ENCODE data around the gene URB1. TPM values are rescaled to one million over a fixed set of nuclear protein-coding genes. Genes with fewer than 3 reads are reported as not detected.
A peak's percentile ranks its signal among the peaks of the same experiment; 100 is the strongest.

The URB1 gene
- total RNA-seq, 4 donors from 2014 or later = 6.4 to 8.7 (median 7.3) TPM

DNA sequence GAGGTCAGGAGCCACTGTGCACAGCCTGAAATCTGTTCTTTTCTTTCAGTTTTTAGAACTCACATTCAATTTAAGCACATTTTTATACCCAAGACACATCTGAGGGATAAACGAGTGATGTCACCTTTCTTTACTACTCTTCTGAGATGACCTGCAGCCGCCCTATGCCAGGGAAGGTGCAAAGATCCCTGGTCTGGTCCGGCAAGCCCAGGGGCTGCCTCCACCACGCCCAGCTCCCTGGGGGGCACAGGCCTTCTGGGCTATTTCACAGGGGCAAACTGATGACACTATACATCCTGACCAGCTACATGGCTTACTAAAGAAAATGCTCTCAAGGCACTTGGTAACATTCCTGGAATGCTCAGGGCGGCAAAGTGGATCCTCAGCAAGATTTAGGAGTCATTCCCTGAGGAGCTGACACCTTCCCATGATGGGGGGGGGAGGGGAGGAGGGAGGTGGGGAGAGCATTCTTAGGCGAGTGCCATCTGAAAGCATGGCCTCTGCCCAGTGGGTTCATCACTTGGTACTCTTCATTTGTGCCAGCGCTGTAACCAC is 82.8 kb downstream of the URB1 start:
- no peak for DNase-seq
- WGBS, 2 donors (ENCODE audit: low coverage in 1 of 2) = 89 to 100% methylated on average over 1 to 7 of the region's 7 CpGs
- no peak overlapping the region for H3K4me3 ChIP-seq
- intact Hi-C loops (cut with DNase I; ENCODE audit: low total_unique reads) = no loop called here
- peaks cover 0 to 6% (median 0%) of the 10 kb centered on the region in 4 donors for H3K36me3 ChIP-seq
- in situ Hi-C loops (cut with MboI; ENCODE audit: low pct_ligation_motif_present in 1 of 4, low pct_unique_long_range_greater_than_20kb in 1 of 4, low sequenced_read_pairs in 3 of 4) = no loop called here
- no peak overlapping the region for H3K27ac ChIP-seq
- H3K27me3 ChIP-seq = no peaks in the 10 kb centered on the region
- no peaks in the 10 kb centered on the region for H3K9me3 ChIP-seq
- TF ChIP-seq EP300 (IDR thresholded peaks at IDR 0.05; ENCODE audit: low read depth) (no peak), POLR2A (IDR thresholded peaks at IDR 0.05) (no peak), POLR2AphosphoS5 (IDR thresholded peaks at IDR 0.05) (no peak)
- TF ChIP-seq, protein P1, sequence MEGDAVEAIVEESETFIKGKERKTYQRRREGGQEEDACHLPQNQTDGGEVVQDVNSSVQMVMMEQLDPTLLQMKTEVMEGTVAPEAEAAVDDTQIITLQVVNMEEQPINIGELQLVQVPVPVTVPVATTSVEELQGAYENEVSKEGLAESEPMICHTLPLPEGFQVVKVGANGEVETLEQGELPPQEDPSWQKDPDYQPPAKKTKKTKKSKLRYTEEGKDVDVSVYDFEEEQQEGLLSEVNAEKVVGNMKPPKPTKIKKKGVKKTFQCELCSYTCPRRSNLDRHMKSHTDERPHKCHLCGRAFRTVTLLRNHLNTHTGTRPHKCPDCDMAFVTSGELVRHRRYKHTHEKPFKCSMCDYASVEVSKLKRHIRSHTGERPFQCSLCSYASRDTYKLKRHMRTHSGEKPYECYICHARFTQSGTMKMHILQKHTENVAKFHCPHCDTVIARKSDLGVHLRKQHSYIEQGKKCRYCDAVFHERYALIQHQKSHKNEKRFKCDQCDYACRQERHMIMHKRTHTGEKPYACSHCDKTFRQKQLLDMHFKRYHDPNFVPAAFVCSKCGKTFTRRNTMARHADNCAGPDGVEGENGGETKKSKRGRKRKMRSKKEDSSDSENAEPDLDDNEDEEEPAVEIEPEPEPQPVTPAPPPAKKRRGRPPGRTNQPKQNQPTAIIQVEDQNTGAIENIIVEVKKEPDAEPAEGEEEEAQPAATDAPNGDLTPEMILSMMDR (IDR thresholded peaks at IDR 0.05) = no peak
- no peaks in the 10 kb centered on the region for H3K4me1 ChIP-seq

- H3K27me3 ChIP-seq = no peaks in the 10 kb centered on the region
- no peaks in the 10 kb centered on the region for H3K4me1 ChIP-seq
- no peaks in the 10 kb centered on the region for H3K36me3 ChIP-seq
- no peak for TF ChIP-seq POLR2AphosphoS5 (IDR thresholded peaks at IDR 0.05)
- in situ Hi-C loops (cut with MboI; ENCODE audit: low pct_ligation_motif_present in 1 of 4, low pct_unique_long_range_greater_than_20kb in 1 of 4, low sequenced_read_pairs in 3 of 4) = no loop called here
- WGBS, 2 donors (ENCODE audit: low coverage in 1 of 2) = 95% methylated on average over 10 of the region's 10 CpGs; no CpG with 5 or more reads in 1 of the 2 donors
- no peak overlapping the region for H3K27ac ChIP-seq
- intact Hi-C loops (cut with DNase I; ENCODE audit: low total_unique reads) = no loop called here
- no peaks in the 10 kb centered on the region for H3K9me3 ChIP-seq
- no peak for DNase-seq
- H3K4me3 ChIP-seq = no peak overlapping the region
These were observed 84.1 kb downstream of the URB1 start for GRCh38 chr21:32308696-32309095.

GRCh38 chr21:32307706-32308105 is 85.1 kb downstream of the URB1 start:
- Histone ChIP-seq H3K9me3 (no peaks in the 10 kb centered on the region), H3K27ac (no peak overlapping the region), H3K27me3 (no peaks in the 10 kb centered on the region), H3K4me1 (no peaks in the 10 kb centered on the region), H3K4me3 (no peak overlapping the region), H3K36me3 (no peaks in the 10 kb centered on the region)
- 86 to 94% methylated on average over 1 to 4 of the region's 4 CpGs for WGBS, 2 donors (ENCODE audit: low coverage in 1 of 2)
- DNase-seq = no peak
- in situ Hi-C loops (cut with MboI; ENCODE audit: low pct_ligation_motif_present in 1 of 4, low pct_unique_long_range_greater_than_20kb in 1 of 4, low sequenced_read_pairs in 3 of 4) = no loop called here
- intact Hi-C loops (cut with DNase I; ENCODE audit: low total_unique reads) = no loop called here
- TF ChIP-seq, protein P1 (IDR thresholded peaks at IDR 0.05) = no peak
- no peak for TF ChIP-seq EP300 (IDR thresholded peaks at IDR 0.05; ENCODE audit: low read depth)

- Histone ChIP-seq H3K27me3 (no peaks in the 10 kb centered on the region), H3K4me1 (no peaks in the 10 kb centered on the region), H3K27ac (no peak overlapping the region), H3K9me3 (no peaks in the 10 kb centered on the region), H3K36me3 (no peaks in the 10 kb centered on the region), H3K4me3 (no peak overlapping the region)
- intact Hi-C loops (cut with DNase I; ENCODE audit: low total_unique reads) = no loop called here
- DNase-seq = no peak
- TF ChIP-seq, protein P1 (IDR thresholded peaks at IDR 0.05) = peak in 1 of 5 experiments; percentile 13
- TF ChIP-seq POLR2AphosphoS5 (IDR thresholded peaks at IDR 0.05) = no peak
- WGBS, 2 donors (ENCODE audit: low coverage in 1 of 2) = 84% methylated on average over 22 of the region's 22 CpGs; no CpG with 5 or more reads in 1 of the 2 donors
- in situ Hi-C loops (cut with MboI; ENCODE audit: low pct_ligation_motif_present in 1 of 4, low pct_unique_long_range_greater_than_20kb in 1 of 4, low sequenced_read_pairs in 3 of 4) = no loop called here
These were observed 86.6 kb downstream of the URB1 start for GRCh38 chr21:32306021-32306780.

All from transverse colon (tissue), 4 donors.